Islet precursor cell (in vitro differentiated cells): ENCODE measurements around the gene C19orf67.
"Not testable (repeated sequence)": the region's sequence is repeated elsewhere in the genome, so short reads cannot be mapped to it uniquely, and the experiment has no call there.

ENCODE experiments used
- DNase-seq: peaks from one replicate; pipeline ENCODE4 v3.0.0-alpha.2; 2018

The C19orf67 gene

GRCh38 chr19:14055396-14055795, 30.2 kb downstream of the C19orf67 start:
- DNase-seq, result no peak

- DNase-seq, result no peak
Observed at GRCh38 chr19:14054721-14055120, 30.9 kb downstream of the C19orf67 start.

- no peak for DNase-seq
Observed at GRCh38 chr19:14054099-14054498, 31.5 kb downstream of the C19orf67 start.

- no peak for DNase-seq
Observed at GRCh38 chr19:14053500-14053899, 32.1 kb downstream of the C19orf67 start.

- DNase-seq, result no peak
Observed at GRCh38 chr19:14053032-14053431, 32.6 kb downstream of the C19orf67 start.

- no peak for DNase-seq
Observed at GRCh38 chr19:14052470-14052869, 33.1 kb downstream of the C19orf67 start.

- no peak for DNase-seq
Observed at GRCh38 chr19:14051980-14052379, 33.6 kb downstream of the C19orf67 start.

- DNase-seq, result not testable (repeated sequence)
Observed at GRCh38 chr19:14050961-14051360, 34.6 kb downstream of the C19orf67 start.

GRCh38 chr19:14050512-14050911, 35.1 kb downstream of the C19orf67 start:
- no peak for DNase-seq

- peak; percentile 86 for DNase-seq
Observed at GRCh38 chr19:14048443-14049153, 37.0 kb downstream of the C19orf67 start.

- not testable (repeated sequence) for DNase-seq
Observed at GRCh38 chr19:14047866-14048265, 37.7 kb downstream of the C19orf67 start.

- DNase-seq, result peak; percentile 91
Observed at GRCh38 chr19:14042659-14043608, 42.6 kb downstream of the C19orf67 start.

- no peak for DNase-seq
Observed at GRCh38 chr19:14039181-14039580, 46.4 kb downstream of the C19orf67 start.

- no peak for DNase-seq
Observed at GRCh38 chr19:14035706-14036105, 49.9 kb downstream of the C19orf67 start.

GRCh38 chr19:14035159-14035558, 50.4 kb downstream of the C19orf67 start:
- not testable (repeated sequence) for DNase-seq

- DNase-seq, result no peak
Observed at GRCh38 chr19:14033946-14034345, 51.6 kb downstream of the C19orf67 start.

- DNase-seq, result peak; percentile 74
Observed at GRCh38 chr19:14031719-14032480, 53.7 kb downstream of the C19orf67 start, which contains the start of gene IL27RA. Gene IL27RA (plus strand): TSS chr19:14031762. CDS start chr19:14031873, 111 bp downstream.
